Lower lobe of right lung (tissue), 2 donors: ENCODE measurements around the gene PLEKHN1. TPM values are rescaled to one million over a fixed set of nuclear protein-coding genes. Genes with fewer than 3 reads are reported as not detected.

Experiments used
- ATAC-seq, 2 donors: fragments of 200-7000 bp; cut with Tn5 transposase; one replicate each; pipeline ENCODE4 v1.9.1; 2020 to 2022; ENCODE audit warnings: mild to moderate bottlenecking in 2 of 2, moderate library complexity in 2 of 2
- DNase-seq: peaks from one replicate; pipeline ENCODE4 v3.0.0-alpha.2; 2020
- H3K27ac ChIP-seq: fragments of 200-600 bp; one replicate; pipeline ENCODE4 v1.8.0; 2022
- H3K27me3 ChIP-seq: fragments of 200-600 bp; one replicate; pipeline ENCODE4 v1.8.0; 2022; ENCODE audit warnings: low read depth
- H3K36me3 ChIP-seq: fragments of 200-600 bp; one replicate; pipeline ENCODE4 v1.8.0; 2022; ENCODE audit warnings: mild to moderate bottlenecking
- H3K4me1 ChIP-seq: fragments of 200-600 bp; one replicate; pipeline ENCODE4 v1.8.0; 2022
- H3K4me3 ChIP-seq: fragments of 200-600 bp; one replicate; pipeline ENCODE4 v1.8.0; 2022; ENCODE audit warnings: mild to moderate bottlenecking
- H3K9me3 ChIP-seq: fragments of 200-600 bp; one replicate; pipeline ENCODE4 v1.8.0; 2022
- CTCF ChIP-seq: fragments of 200-600 bp; IDR thresholded peaks from one replicate; pipeline ENCODE4 v1.8.0; 2022; ENCODE audit warnings: antibody characterized with exemption, mild to moderate bottlenecking
- intact Hi-C: fragments of 100-400 bp; cut with DNase I; formaldehyde crosslinking; loops from one replicate; pipeline ENCODE4 v1.11.0; 2022
- total RNA-seq: library from RNA; stranded (reverse); fragmentation: NEBNext Ultra II Directional; extraction: Animal tissue kit (Norgen Biotek cat#: 25700); gene quantifications from one replicate; pipeline ENCODE4 v1.2.1, GENCODE V29; 2021
- donor health status: DM: no; HTN: yes; CAD: no; lungs with severe emphysema.

PLEKHN1 gene
- total RNA-seq, 1 donor from 2014 or later: 1.2 TPM

DNA sequence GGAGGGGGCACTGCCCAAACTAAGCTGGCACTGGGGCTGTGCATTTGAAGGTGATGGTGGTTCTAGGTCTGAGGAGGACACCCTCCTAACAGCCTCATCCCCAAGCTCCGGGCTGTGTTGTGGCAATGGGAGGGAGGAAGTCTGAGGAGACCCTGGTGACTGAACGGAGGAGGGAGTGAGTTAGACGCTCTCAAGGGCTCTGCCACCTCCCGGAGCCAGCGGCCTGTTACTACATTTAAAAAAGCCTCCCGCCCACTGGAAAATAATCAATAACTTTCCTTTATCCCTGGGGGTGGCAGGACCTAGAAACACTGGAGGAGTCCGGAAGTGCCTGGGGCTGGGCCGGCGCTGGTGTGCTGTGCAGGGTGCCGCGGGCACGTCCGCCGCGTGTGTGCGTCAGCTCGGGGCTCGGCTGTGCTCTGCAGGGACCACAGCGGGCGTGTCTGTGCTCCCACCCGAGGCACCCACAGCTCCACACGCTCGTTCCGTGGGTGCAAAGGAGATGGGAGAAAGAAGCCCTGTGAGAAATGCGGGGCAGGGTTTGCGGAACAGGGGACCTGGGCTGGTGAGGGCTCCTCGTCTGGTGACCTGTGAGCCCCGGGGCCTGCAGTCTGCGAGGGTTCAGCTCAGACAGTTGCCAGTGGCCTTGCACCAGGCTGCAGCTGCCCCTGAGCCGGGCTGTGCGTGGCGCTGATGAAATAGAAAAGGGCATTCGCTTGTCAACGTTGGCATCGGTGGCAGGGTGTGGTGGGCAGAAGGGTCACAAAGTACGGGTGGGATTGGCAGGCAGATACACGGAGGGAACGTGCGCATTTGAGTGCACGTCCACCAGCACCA, 37.2 kb upstream of the PLEKHN1 start:
- no peaks in the 10 kb centered on the region for H3K9me3 ChIP-seq
- no peak for TF ChIP-seq CTCF
- peaks cover 18% of the 10 kb centered on the region for H3K4me1 ChIP-seq
- no peaks in the 10 kb centered on the region for H3K36me3 ChIP-seq
- ATAC-seq: no peak
- H3K4me3 ChIP-seq: no peak overlapping the region
- intact Hi-C loops: no loop called here
- no peak for DNase-seq
- no peak overlapping the region for H3K27ac ChIP-seq
- H3K27me3 ChIP-seq: peaks cover 60% of the 10 kb centered on the region

DNA sequence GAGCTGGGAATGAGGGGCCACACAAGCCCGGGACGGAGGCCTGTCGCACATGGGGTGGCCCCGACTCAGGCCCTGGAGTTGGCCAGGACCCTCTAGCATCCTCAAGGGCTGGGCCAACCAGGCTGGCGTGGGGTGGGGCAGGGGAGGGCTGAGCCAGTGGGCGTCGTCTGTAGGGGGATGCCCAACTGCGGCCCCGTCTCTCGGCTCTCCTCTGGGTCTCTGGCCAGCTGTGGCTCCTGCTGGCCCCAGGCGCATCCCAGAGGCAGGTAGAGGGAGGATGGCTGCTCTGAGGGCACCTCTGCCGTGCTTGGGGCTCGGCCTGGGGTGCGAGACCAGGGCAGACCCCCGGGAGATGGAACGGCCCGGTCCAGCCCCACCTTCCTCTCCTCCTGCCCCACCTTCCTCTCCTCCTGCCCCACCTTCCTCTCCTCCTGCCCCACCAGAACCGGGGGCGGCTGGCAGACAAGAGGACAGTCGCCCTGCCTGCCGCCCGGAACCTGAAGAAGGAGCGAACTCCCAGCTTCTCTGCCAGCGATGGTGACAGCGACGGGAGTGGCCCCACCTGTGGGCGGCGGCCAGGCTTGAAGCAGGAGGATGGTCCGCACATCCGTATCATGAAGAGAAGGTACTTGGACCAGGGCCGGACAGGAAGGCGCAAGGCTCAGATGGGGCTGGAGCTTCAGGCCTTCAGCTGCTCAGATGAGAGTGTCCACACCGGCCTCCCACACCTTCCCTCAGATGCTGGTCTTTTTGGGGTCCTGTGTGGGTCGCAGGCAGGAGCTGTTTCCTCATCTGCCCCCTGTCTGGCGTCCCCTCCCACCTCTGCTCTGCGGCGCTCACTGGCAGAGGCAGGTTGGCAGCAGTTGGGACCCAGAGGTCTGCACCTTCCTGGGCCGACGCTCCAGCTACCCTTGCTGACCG, 36.3 kb upstream of the PLEKHN1 start:
- intact Hi-C loops: no loop called here
- H3K4me1 ChIP-seq: peaks cover 13% of the 10 kb centered on the region
- H3K27ac ChIP-seq: no peak overlapping the region
- no peak for TF ChIP-seq CTCF
- peaks cover 54% of the 10 kb centered on the region for H3K27me3 ChIP-seq
- ATAC-seq: no peak
- H3K9me3 ChIP-seq: no peaks in the 10 kb centered on the region
- no peak overlapping the region for H3K4me3 ChIP-seq
- no peaks in the 10 kb centered on the region for H3K36me3 ChIP-seq
- no peak for DNase-seq

- ATAC-seq: no peak
- no peak overlapping the region for H3K4me3 ChIP-seq
- TF ChIP-seq CTCF: no peak
- no peak for DNase-seq
- no peaks in the 10 kb centered on the region for H3K9me3 ChIP-seq
- no peak overlapping the region for H3K27ac ChIP-seq
- no peaks in the 10 kb centered on the region for H3K36me3 ChIP-seq
- peaks cover 9% of the 10 kb centered on the region for H3K4me1 ChIP-seq
- peaks cover 56% of the 10 kb centered on the region for H3K27me3 ChIP-seq
- intact Hi-C loops: no loop called here
Measured at GRCh38 chr1:930633-931138, 35.6 kb upstream of the PLEKHN1 start.

- DNase-seq (no peak), ATAC-seq (no peak)
- Histone ChIP-seq H3K27me3 (peaks cover 56% of the 10 kb centered on the region), H3K36me3 (no peaks in the 10 kb centered on the region), H3K4me1 (peaks cover 5% of the 10 kb centered on the region), H3K4me3 (no peak overlapping the region), H3K9me3 (no peaks in the 10 kb centered on the region), H3K27ac (no peak overlapping the region)
- intact Hi-C loops: no loop called here
- no peak for TF ChIP-seq CTCF
Measured at GRCh38 chr1:931380-932172, 34.7 kb upstream of the PLEKHN1 start.

GRCh38 chr1:932173-932510, 34.1 kb upstream of the PLEKHN1 start:
- TF ChIP-seq CTCF: no peak
- no peaks in the 10 kb centered on the region for H3K9me3 ChIP-seq
- peaks cover 5% of the 10 kb centered on the region for H3K4me1 ChIP-seq
- no peak overlapping the region for H3K27ac ChIP-seq
- H3K4me3 ChIP-seq: no peak overlapping the region
- no peaks in the 10 kb centered on the region for H3K36me3 ChIP-seq
- no peak for ATAC-seq
- intact Hi-C loops: no loop called here
- no peak for DNase-seq
- peaks cover 56% of the 10 kb centered on the region for H3K27me3 ChIP-seq
